Measurements from ENCODE around the gene RABGAP1L.
A peak's percentile ranks its signal among the peaks of the same experiment; 100 is the strongest.
"Not testable (repeated sequence)": the region's sequence is repeated elsewhere in the genome, so short reads cannot be mapped to it uniquely, and the experiment has no call there.

RABGAP1L gene

GRCh38 chr1:174800216-174800851, 641.0 kb downstream of the RABGAP1L start:
- DNase-seq (ENCODE audit: low spot score): peak; percentile 5

- DNase-seq (ENCODE audit: low spot score): no peak
These were observed 641.6 kb downstream of the RABGAP1L start for GRCh38 chr1:174800876-174801275.

- DNase-seq (ENCODE audit: low spot score): no peak
These were observed 650.5 kb downstream of the RABGAP1L start for GRCh38 chr1:174809755-174810280.

- DNase-seq (ENCODE audit: low spot score): no peak
These were observed 652.7 kb downstream of the RABGAP1L start for GRCh38 chr1:174812016-174812415.

- DNase-seq (ENCODE audit: low spot score): no peak
These were observed 653.3 kb downstream of the RABGAP1L start for GRCh38 chr1:174812656-174813055.

DNA sequence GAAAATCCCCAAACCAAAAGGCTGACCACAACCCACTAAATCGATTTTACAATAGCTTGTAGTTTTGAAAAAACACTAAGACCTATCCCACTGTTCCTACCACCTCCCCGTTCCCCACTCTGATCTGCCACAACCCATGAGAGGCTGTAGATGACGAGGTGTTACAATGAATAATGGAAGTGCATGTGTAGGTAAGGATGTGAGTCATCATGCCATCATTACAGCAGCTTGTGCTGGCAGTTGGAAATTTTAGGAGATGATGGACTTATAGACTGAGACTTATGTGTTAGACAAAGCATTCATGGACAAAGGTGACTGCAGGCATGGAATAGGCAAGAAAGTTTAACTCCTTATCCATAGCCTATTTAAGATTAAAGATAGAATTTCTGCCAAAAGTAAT, 655.7 kb downstream of the RABGAP1L start:
- DNase-seq (ENCODE audit: low spot score): no peak

- DNase-seq (ENCODE audit: low spot score): no peak
These were observed 656.2 kb downstream of the RABGAP1L start for GRCh38 chr1:174815474-174815908.

- DNase-seq (ENCODE audit: low spot score): not testable (repeated sequence)
These were observed 657.3 kb downstream of the RABGAP1L start for GRCh38 chr1:174816621-174817020.

- DNase-seq (ENCODE audit: low spot score): no peak
These were observed 658.8 kb downstream of the RABGAP1L start for GRCh38 chr1:174818014-174818616.

GRCh38 chr1:174818951-174819350, 659.6 kb downstream of the RABGAP1L start:
- DNase-seq (ENCODE audit: low spot score): no peak

DNA sequence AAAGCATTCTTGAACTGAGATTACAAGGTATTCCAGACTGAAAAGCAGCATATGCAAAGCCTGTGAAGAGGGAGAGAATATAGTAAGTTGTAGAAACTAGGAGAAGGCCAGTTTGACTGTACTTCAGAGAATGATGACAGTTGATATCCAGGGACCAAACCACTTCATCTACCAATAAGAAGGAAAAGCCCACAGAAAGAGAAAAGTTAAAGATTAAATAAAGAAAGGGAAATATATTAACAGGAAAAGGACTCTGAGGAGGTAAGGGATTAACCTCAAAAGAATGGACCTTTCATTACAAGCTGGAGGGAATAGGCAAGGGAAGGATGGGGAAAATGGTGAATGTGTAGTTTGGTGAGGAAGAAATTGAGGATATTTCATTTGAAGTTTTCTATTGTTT, 660.3 kb downstream of the RABGAP1L start:
- no peak for DNase-seq (ENCODE audit: low spot score)

DNA sequence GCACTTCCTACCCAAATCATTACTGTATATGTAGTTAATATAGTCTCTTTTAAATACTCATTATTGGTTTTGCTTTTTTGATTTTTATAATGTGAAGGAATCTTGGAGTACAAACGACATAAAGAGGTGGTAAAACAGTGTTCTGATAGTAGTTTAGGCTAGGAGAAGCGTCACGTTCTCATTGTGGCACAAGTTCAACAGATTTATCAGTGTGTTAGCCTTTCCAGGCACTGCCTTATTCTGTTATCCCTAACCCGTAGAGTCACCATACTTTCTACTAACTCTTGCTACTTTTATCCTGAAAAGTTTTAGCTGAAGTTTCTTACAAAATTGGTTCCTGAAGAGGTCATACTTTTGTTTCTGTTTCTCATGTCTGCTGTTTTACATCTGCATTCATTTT, 665.8 kb downstream of the RABGAP1L start:
- DNase-seq (ENCODE audit: low spot score): no peak

DNA sequence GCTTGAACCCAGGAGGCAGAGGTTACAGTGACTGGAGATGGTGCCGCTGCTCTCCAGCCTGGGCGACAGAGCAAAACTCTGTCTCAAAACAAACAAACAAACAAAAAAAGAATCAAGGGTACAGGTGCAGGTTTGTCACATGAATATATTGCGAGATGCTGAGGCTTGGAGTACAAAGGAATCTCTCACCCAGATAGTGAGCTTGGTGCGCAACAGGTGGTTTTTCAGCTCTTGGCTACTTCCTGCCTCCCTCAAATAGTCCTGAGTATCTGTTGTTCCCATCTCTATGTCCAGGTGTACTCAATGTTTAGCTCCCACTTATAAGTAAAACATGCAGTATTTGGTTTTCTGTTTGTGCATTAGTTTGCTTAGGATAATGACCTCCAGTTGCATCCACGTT, 666.5 kb downstream of the RABGAP1L start:
- no peak for DNase-seq (ENCODE audit: low spot score)

GRCh38 chr1:174828264-174828663, 668.9 kb downstream of the RABGAP1L start:
- DNase-seq (ENCODE audit: low spot score): no peak

DNA sequence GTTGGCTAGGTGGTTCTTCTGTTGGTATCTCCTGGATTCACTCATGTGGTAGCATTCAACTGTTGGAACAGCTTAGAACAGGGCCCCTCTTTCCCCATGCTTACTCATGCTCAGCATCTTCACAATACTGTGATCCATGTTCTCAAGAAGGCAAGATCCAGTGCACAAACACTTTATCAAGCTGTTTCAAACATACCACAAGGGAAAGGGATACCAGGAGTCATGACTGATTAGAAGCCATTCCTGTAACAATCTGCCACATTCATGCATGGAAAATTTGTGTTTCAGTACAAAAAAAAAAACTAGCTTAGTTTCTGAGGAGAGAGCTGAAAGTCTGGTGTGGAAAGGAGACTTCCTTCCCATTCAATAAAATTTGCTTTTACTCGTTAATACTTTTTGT, 670.7 kb downstream of the RABGAP1L start:
- DNase-seq (ENCODE audit: low spot score): no peak

GRCh38 chr1:174836543-174836942, 677.2 kb downstream of the RABGAP1L start:
- DNase-seq (ENCODE audit: low spot score): no peak

GRCh38 chr1:174837386-174837785, 678.1 kb downstream of the RABGAP1L start:
- no peak for DNase-seq (ENCODE audit: low spot score)

DNA sequence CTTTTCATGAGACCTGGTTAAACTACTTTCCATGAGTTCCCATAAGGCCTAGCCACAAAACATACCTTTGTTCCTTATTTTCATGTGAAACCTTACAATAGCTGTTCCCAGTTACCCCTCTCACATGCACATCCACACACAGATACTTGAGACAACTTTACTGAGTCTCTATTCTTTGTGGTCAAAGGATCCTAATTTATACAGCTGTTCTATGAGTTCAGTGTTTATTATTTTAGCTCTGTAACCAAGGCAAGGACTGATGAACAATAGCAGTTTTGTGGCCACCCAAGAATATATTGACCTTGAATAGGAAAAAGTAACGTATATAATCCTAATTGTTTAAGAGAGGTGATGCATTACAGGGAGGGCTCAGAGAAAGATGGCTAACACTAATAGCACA, 679.9 kb downstream of the RABGAP1L start:
- DNase-seq (ENCODE audit: low spot score): no peak

- DNase-seq (ENCODE audit: low spot score): no peak
These were observed 682.4 kb downstream of the RABGAP1L start for GRCh38 chr1:174841747-174842146.

DNA sequence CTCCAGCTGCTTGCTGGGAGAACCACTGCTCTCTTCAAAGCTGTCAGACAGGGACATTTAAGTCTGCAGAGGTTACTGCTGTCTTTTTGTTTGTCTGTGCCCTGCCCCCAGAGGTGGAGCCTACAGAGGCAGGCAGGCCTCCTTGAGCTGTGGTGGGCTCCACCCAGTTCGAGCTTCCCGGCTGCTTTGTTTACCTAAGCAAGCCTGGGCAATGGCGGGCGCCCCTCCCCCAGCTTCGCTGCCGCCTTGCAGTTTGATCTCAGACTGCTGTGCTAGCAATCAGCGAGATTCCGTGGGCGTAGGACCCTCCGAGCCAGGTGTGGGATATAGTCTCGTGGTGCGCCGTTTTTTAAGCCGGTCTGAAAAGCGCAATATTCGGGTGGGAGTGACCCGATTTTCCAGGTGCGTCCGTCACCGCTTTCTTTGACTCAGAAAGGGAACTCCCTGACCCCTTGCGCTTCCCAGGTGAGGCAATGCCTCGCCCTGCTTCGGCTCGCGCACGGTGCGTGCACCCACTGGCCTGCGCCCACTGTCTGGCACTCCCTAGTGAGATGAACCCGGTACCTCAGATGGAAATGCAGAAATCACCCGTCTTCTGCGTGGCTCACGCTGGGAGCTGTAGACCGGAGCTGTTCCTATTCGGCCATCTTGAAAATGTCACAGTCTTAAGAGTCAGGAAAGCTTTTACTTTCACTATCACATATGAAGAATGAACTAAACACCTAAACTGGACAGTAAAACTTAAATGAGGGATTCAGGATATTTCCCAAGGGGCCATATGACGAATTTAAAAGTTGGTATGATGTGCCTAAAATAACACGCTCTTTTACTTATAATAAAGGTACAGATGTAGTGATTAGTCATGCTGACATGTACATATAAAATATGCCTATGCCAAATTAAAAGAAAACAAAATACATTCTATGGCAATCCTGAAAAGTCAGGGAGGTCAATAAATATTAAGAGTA, 689.6 kb downstream of the RABGAP1L start:
- not testable (repeated sequence) for DNase-seq (ENCODE audit: low spot score)

DNA sequence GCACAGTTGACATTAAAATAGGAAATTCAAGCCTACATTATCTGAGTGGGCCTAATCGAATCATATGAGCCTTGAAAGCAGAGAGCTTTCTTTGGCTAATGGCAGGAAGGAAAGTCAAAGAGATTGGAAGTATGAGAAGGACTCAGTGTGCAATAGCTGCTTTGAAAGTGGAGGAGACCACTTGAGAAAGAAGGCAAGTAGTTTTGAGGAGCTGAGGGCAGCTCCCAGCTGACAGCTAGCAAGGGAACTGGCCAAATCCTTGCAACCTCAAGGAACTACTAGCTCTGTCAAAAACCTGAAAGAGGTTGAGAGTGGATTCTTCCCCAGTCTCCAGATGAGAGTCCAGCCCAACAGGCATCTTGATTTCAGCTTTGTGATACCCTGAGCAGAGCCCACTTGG, 691.4 kb downstream of the RABGAP1L start:
- peak; percentile 25 for DNase-seq (ENCODE audit: low spot score)

GRCh38 chr1:174858301-174858700, 699.0 kb downstream of the RABGAP1L start:
- DNase-seq (ENCODE audit: low spot score): no peak
